H9 (cell line): ENCODE measurements around the gene ARID1B. TPM values are rescaled to one million over a fixed set of nuclear protein-coding genes. Genes with fewer than 3 reads are reported as not detected.
A peak's percentile ranks its signal among the peaks of the same experiment; 100 is the strongest.

Experiments used
- DNase-seq: peaks from one replicate; pipeline ENCODE4 v3.0.0-alpha.2; 2017
- H2AFZ ChIP-seq: one replicate; pipeline ENCODE4 v1.6.1; 2013; ENCODE audit warnings: mild to moderate bottlenecking, low read length, control low read depth, moderate library complexity
- H2AK5ac ChIP-seq: 2 replicates; pipeline ENCODE4 v1.6.1; 2013; ENCODE audit warnings: low read length, control low read depth, mixed read lengths; ENCODE audit not compliant: insufficient read length
- H2BK120ac ChIP-seq: one replicate; pipeline ENCODE4 v1.6.1; 2013; ENCODE audit warnings: low read depth, mild to moderate bottlenecking, low read length, control low read depth, inconsistent platforms; ENCODE audit not compliant: poor library complexity, severe bottlenecking
- H2BK12ac ChIP-seq: 2 replicates; pipeline ENCODE4 v1.6.1; 2013; ENCODE audit warnings: low read length, control low read depth, mixed read lengths, low read depth; ENCODE audit not compliant: insufficient read length
- H2BK15ac ChIP-seq: 2 replicates; pipeline ENCODE4 v1.6.1; 2013; ENCODE audit warnings: low read depth, low read length, control low read depth
- H2BK20ac ChIP-seq: one replicate; pipeline ENCODE4 v1.6.1; 2013; ENCODE audit warnings: low read depth, mild to moderate bottlenecking, low read length, control low read depth, inconsistent platforms; ENCODE audit not compliant: poor library complexity, severe bottlenecking
- H2BK5ac ChIP-seq: 2 replicates; pipeline ENCODE4 v1.6.1; 2013; ENCODE audit warnings: low read length, control low read depth, mixed read lengths; ENCODE audit not compliant: insufficient read length
- H3K14ac ChIP-seq: 2 replicates; pipeline ENCODE4 v1.6.1; 2013; ENCODE audit warnings: low read length, control low read depth; ENCODE audit not compliant: insufficient read depth
- H3K18ac ChIP-seq: 2 replicates; pipeline ENCODE4 v1.6.1; 2013; ENCODE audit warnings: low read depth, mild to moderate bottlenecking, mixed read lengths, low read length, control low read depth; ENCODE audit not compliant: insufficient read length
- H3K23ac ChIP-seq: 2 replicates; pipeline ENCODE4 v1.6.1; 2013; ENCODE audit warnings: low read length, control low read depth, mixed read lengths, low read depth; ENCODE audit not compliant: insufficient read length
- H3K23me2 ChIP-seq: 2 replicates; pipeline ENCODE4 v1.6.1; 2013; ENCODE audit warnings: low read depth, mild to moderate bottlenecking, mixed read lengths, low read length, control low read depth; ENCODE audit not compliant: insufficient read length, poor library complexity, severe bottlenecking
- H3K27ac ChIP-seq: 2 replicates; pipeline ENCODE4 v1.5.1; 2013; ENCODE audit warnings: low read length, control low read depth, mixed read lengths, low read depth; ENCODE audit not compliant: insufficient read length
- H3K27me3 ChIP-seq: 2 replicates; pipeline ENCODE4 v1.6.1; 2013; ENCODE audit warnings: low read length, control low read depth, inconsistent platforms; ENCODE audit not compliant: insufficient read depth
- H3K4ac ChIP-seq: 2 replicates; pipeline ENCODE4 v1.6.1; 2013; ENCODE audit warnings: low read depth, mild to moderate bottlenecking, control low read depth, inconsistent platforms, low read length, moderate library complexity
- H3K4me1 ChIP-seq: 2 replicates; pipeline ENCODE4 v1.6.1; 2013; ENCODE audit warnings: low read length, control low read depth, inconsistent platforms; ENCODE audit not compliant: insufficient read depth
- H3K4me2 ChIP-seq: 2 replicates; pipeline ENCODE4 v1.6.1; 2013; ENCODE audit warnings: low read length, control low read depth, mixed read lengths; ENCODE audit not compliant: insufficient read length, insufficient read depth
- H3K56ac ChIP-seq: 2 replicates; pipeline ENCODE4 v1.6.1; 2013; ENCODE audit warnings: low read depth, mild to moderate bottlenecking, mixed read lengths, low read length, control low read depth; ENCODE audit not compliant: insufficient read length
- H3K79me1 ChIP-seq: 2 replicates; pipeline ENCODE4 v1.6.1; 2013; ENCODE audit warnings: low read depth, mild to moderate bottlenecking, moderate library complexity, low read length, control low read depth, inconsistent platforms; ENCODE audit not compliant: insufficient read depth, poor library complexity, severe bottlenecking
- H3K79me2 ChIP-seq: 2 replicates; pipeline ENCODE4 v1.6.1; 2013; ENCODE audit warnings: low read length, control low read depth, inconsistent platforms; ENCODE audit not compliant: insufficient read depth
- H3K9ac ChIP-seq: 2 replicates; pipeline ENCODE4 v1.6.1; 2013; ENCODE audit warnings: low read length, control low read depth, mixed read lengths; ENCODE audit not compliant: insufficient read length; ENCODE audit errors: extremely low read depth
- H3K9me3 ChIP-seq: one replicate; pipeline ENCODE4 v1.6.1; 2013; ENCODE audit warnings: low read depth, low read length, inconsistent platforms; ENCODE audit not compliant: control insufficient read depth
- H3T11ph ChIP-seq: one replicate; pipeline ENCODE4 v1.6.1; 2013; ENCODE audit warnings: mild to moderate bottlenecking, low read length, control low read depth, inconsistent platforms
- H4K20me1 ChIP-seq: one replicate; pipeline ENCODE4 v1.6.1; 2013; ENCODE audit not compliant: control insufficient read depth, insufficient read length, insufficient read depth
- H4K5ac ChIP-seq: 2 replicates; pipeline ENCODE4 v1.6.1; 2013; ENCODE audit warnings: low read depth, mild to moderate bottlenecking, mixed read lengths, low read length, control low read depth; ENCODE audit not compliant: insufficient read length
- H4K8ac ChIP-seq: replicated peaks from 2 replicates; pipeline ENCODE4 v1.6.1; 2013; ENCODE audit warnings: low read length, control low read depth, mixed read lengths, low read depth; ENCODE audit not compliant: insufficient read length
- H4K91ac ChIP-seq: 2 replicates; pipeline ENCODE4 v1.6.1; 2013; ENCODE audit warnings: low read depth, mild to moderate bottlenecking, moderate library complexity, mixed read lengths, low read length, control low read depth; ENCODE audit not compliant: insufficient read length
- H3K27ac Mint-ChIP-seq, 3 experiments: 2 replicates in 2 of 3; 3 replicates in 1 of 3; pipeline ENCODE4 v1.8.0; 2020 to 2021; ENCODE audit warnings: mixed read lengths in 3 of 3, mild to moderate bottlenecking in 1 of 3, moderate library complexity in 1 of 3
- H3K27me3 Mint-ChIP-seq: 2 replicates; pipeline ENCODE4 v1.8.0; 2021; ENCODE audit warnings: low read depth, mild to moderate bottlenecking, moderate library complexity, mixed read lengths
- H3K36me3 Mint-ChIP-seq, 3 experiments: 2 replicates in 2 of 3; 3 replicates in 1 of 3; pipeline ENCODE4 v1.8.0; 2020 to 2021; ENCODE audit warnings: low read depth in 3 of 3, mixed read lengths in 3 of 3; ENCODE audit not compliant: insufficient read depth in 1 of 3
- H3K4me1 Mint-ChIP-seq, 2 experiments: 2 replicates each; pipeline ENCODE4 v1.8.0; 2020; ENCODE audit warnings: mixed read lengths in 2 of 2
- H3K4me3 Mint-ChIP-seq, 2 experiments: 2 replicates in 1 of 2; 3 replicates in 1 of 2; pipeline ENCODE4 v1.8.0; 2020 to 2021; ENCODE audit warnings: mild to moderate bottlenecking in 2 of 2, mixed read lengths in 2 of 2, moderate library complexity in 1 of 2
- H3K9me3 Mint-ChIP-seq, 2 experiments: 2 replicates in 1 of 2; 3 replicates in 1 of 2; pipeline ENCODE4 v1.8.0; 2020; ENCODE audit warnings: mild to moderate bottlenecking in 2 of 2, mixed read lengths in 2 of 2, moderate library complexity in 1 of 2
- CTCF ChIP-seq: fragments of 200-600 bp; sonication (generic); conservative IDR thresholded peaks from 3 replicates; pipeline ENCODE4 v1.8.0; 2021; ENCODE audit warnings: antibody characterized with exemption, mild to moderate bottlenecking
- WGBS: extraction: QIAGEN DNeasy Blood & Tissue Kit; methylation state at CpG from one replicate; pipeline ENCODE4 v1.1.7; 2013; ENCODE audit warnings: missing lambda C conversion rate, low lambda C conversion rate, mixed read lengths; ENCODE audit not compliant: insufficient read length; ENCODE audit errors: extremely low coverage; 5-methylcytosine and 5-hydroxymethylcytosine counted together
- total RNA-seq: library from RNA; stranded (reverse); gene quantifications from 2 replicates; pipeline ENCODE4 v1.2.1, GENCODE V29; 2021

ARID1B gene
- total RNA-seq, 1 experiment from 2014 or later = 88.2 TPM

GRCh38 chr6:157075549-157076450 lies 298.6 kb downstream of the ARID1B start:
- Mint-ChIP-seq H3K9me3 (no peaks in the 10 kb centered on the region), H3K27ac (peak overlapping the region in 1 of 3 experiments; percentile 3; a peak in 1 of 7 replicates), H3K4me1 (peaks cover 45 to 46% of the 10 kb centered on the region in 2 experiments), H3K27me3 (no peaks in the 10 kb centered on the region), H3K36me3 (no peaks in the 10 kb centered on the region; a peak in 2 of 7 replicates), H3K4me3 (no peak overlapping the region)
- no peak overlapping the region for H3K56ac ChIP-seq
- no peak overlapping the region for H4K5ac ChIP-seq
- no peak overlapping the region for H3T11ph ChIP-seq
- no peak overlapping the region for H4K8ac ChIP-seq
- H2BK5ac ChIP-seq = no peak overlapping the region
- no peaks in the 10 kb centered on the region for H3K79me1 ChIP-seq
- no peak overlapping the region for H2AFZ ChIP-seq
- no CpG with 5 or more reads among the region's 8 CpGs for WGBS
- no peak overlapping the region for H2BK20ac ChIP-seq
- H2BK15ac ChIP-seq = no peak overlapping the region
- no peaks in the 10 kb centered on the region for H3K79me2 ChIP-seq
- no peaks in the 10 kb centered on the region for H3K9me3 ChIP-seq
- no peak overlapping the region for H3K23ac ChIP-seq
- H4K91ac ChIP-seq = no peak overlapping the region
- H2AK5ac ChIP-seq = no peak overlapping the region
- H4K20me1 ChIP-seq = no peaks in the 10 kb centered on the region
- no peak overlapping the region for H2BK120ac ChIP-seq
- TF ChIP-seq CTCF = no peak
- no peak overlapping the region for H3K14ac ChIP-seq
- H3K23me2 ChIP-seq = no peaks in the 10 kb centered on the region
- peaks cover 5% of the 10 kb centered on the region; the same call in 1 of the 2 replicates for H3K4me1 ChIP-seq
- H2BK12ac ChIP-seq = no peak overlapping the region
- no peak overlapping the region for H3K9ac ChIP-seq
- no peak overlapping the region for H3K18ac ChIP-seq
- no peak for DNase-seq
- H3K4me2 ChIP-seq = no peak overlapping the region
- no peak overlapping the region for H3K4ac ChIP-seq
- no peaks in the 10 kb centered on the region for H3K27me3 ChIP-seq
- no peak overlapping the region for H3K27ac ChIP-seq
